GM06990 (cell line): ENCODE data around the gene NOTUM.

ENCODE experiments used
- DNase-seq: peaks from one replicate; pipeline ENCODE4 v3.0.0-alpha.2; 2011; ENCODE audit not compliant: insufficient read length; ENCODE audit errors: extremely low read depth
- H3K27me3 ChIP-seq: replicated peaks from 2 replicates; pipeline ENCODE4 v1.6.0; 2011; ENCODE audit warnings: low read length; ENCODE audit not compliant: control insufficient read depth, insufficient read depth
- H3K36me3 ChIP-seq: 2 replicates; pipeline ENCODE4 v1.5.1; 2011; ENCODE audit warnings: low read length; ENCODE audit not compliant: control insufficient read depth, insufficient read depth
- H3K4me3 ChIP-seq: replicated peaks from 2 replicates; pipeline ENCODE4 v1.5.1; 2011; ENCODE audit warnings: low read depth, mild to moderate bottlenecking, control low read depth, low read length
- CTCF ChIP-seq: IDR thresholded peaks from 2 replicates; pipeline ENCODE4 v1.5.1; 2011; ENCODE audit warnings: low read length, control low read depth, mild to moderate bottlenecking, inconsistent platforms; ENCODE audit not compliant: insufficient read depth, poor library complexity, severe bottlenecking

The NOTUM gene

GRCh38 chr17:81968850-81969812 lies 8.1 kb upstream of the NOTUM start:
- Histone ChIP-seq H3K36me3 (no peaks in the 10 kb centered on the region), H3K4me3 (no peak overlapping the region), H3K27me3 (no peaks in the 10 kb centered on the region)
- TF ChIP-seq CTCF: no peak
- DNase-seq: no peak

- Histone ChIP-seq H3K36me3 (no peaks in the 10 kb centered on the region), H3K27me3 (no peaks in the 10 kb centered on the region), H3K4me3 (no peak overlapping the region)
- TF ChIP-seq CTCF: no peak
- DNase-seq: no peak
Measured at GRCh38 chr17:81968396-81968745, 7.4 kb upstream of the NOTUM start.

GRCh38 chr17:81967533-81968395 lies 6.8 kb upstream of the NOTUM start:
- no peaks in the 10 kb centered on the region; the same call in 1 of the 2 replicates for H3K27me3 ChIP-seq
- H3K4me3 ChIP-seq: no peak overlapping the region
- TF ChIP-seq CTCF: no peak
- H3K36me3 ChIP-seq: no peaks in the 10 kb centered on the region
- DNase-seq: peak; percentile 80

DNA sequence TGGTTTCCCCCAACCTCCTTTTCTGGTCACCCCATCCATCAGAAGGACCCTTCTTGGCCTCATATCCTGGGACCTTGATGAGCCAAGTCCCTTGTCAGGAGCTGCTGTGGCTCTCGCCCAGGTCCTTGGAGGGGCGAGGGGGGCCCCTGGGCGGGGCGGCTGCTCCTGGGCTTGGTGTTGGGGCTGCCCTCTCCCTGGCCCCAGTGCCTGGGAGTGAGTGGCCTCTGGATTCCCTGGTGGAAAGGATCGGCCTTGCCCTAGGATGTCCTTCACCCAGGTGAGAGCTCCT lies 6.2 kb upstream of the NOTUM start:
- no peak for TF ChIP-seq CTCF
- Histone ChIP-seq H3K27me3 (no peaks in the 10 kb centered on the region; the same call in 1 of the 2 replicates), H3K36me3 (no peaks in the 10 kb centered on the region), H3K4me3 (no peak overlapping the region)
- no peak for DNase-seq

DNA sequence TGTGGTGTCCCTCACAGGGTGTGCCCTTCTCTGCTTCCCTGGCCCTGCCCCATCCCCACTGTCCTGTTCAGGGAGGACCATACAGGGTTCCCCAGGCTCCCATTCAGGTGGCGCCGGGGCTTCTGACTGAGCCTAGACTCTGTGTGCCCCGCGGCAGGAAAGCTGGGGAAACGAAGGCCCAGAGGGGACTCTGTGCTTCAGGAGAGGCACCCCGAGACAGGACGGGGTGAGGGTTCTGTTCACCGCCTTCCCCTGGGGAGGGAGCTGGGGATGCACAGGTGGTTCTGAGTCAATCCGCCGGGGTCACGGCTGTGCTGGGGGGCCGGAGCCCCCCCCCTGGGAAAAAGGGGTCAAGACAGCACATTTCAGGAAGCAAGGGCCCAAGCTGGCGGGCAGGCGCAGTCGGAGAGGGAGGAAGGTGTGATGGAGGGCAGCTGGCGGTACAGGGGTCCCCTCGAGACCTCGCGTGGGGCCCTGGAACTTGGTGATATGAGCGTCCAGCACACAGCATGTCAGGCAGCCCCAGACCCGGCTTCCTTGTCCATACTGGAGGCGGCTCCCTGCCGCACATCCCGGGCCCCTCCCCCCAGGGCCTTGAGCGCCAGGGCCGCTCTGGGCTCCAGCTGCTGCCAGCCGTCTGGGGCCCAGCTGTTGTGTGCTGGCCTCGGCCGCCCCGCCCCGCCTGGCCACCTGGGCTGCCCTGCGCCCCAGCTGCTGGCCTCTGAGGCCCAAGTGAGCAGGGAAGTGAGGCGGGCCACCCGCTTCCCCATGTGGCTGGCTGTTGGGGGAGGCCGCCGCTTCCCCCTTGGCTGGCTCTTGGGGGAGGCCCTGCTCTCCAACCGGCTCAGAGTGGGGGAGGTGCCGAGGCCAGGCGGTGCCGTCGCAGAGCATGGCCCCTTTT lies 5.6 kb upstream of the NOTUM start:
- DNase-seq: peak; percentile 55
- Histone ChIP-seq H3K4me3 (no peak overlapping the region), H3K27me3 (no peaks in the 10 kb centered on the region; the same call in 1 of the 2 replicates), H3K36me3 (no peaks in the 10 kb centered on the region)
- no peak for TF ChIP-seq CTCF
